GM23338 (cell line): ENCODE results near the gene PBXIP1.

Experiments used
- CREB1 ChIP-seq: fragments of 250-450 bp; sonication (Bioruptor Pico); IDR thresholded peaks from 2 replicates; pipeline ENCODE4 v1.5.0; 2020; ENCODE audit warnings: low read depth, mild to moderate bottlenecking, moderate library complexity
- CTCF ChIP-seq, 2 experiments: fragments of 200-600 bp in 1 of 2; sonication (generic) in 1 of 2; conservative IDR thresholded peaks; 2 replicates each; pipeline versions ENCODE4 v1.5.1 to v1.6.1; 2016 to 2017; ENCODE audit warnings: antibody characterized with exemption in 2 of 2, low read depth in 2 of 2, mild to moderate bottlenecking in 2 of 2, moderate library complexity in 1 of 2
- EZH2 ChIP-seq: fragments of 200-600 bp; sonication (generic); IDR thresholded peaks from one replicate; pipeline ENCODE4 v1.8.0; 2017; ENCODE audit warnings: antibody characterized with exemption, mild to moderate bottlenecking, low read depth; ENCODE audit not compliant: unreplicated experiment
- EZH2phosphoT487 ChIP-seq: fragments of 200-600 bp; sonication (generic); IDR thresholded peaks from one replicate; pipeline ENCODE4 v1.8.1; 2018; ENCODE audit warnings: antibody characterized with exemption; ENCODE audit not compliant: unreplicated experiment
- JUNB ChIP-seq: IDR thresholded peaks from one replicate; pipeline ENCODE4 v1.6.1; 2016; ENCODE audit warnings: antibody characterized with exemption; ENCODE audit not compliant: unreplicated experiment
- NANOG ChIP-seq: IDR thresholded peaks from 2 replicates; pipeline ENCODE4 v1.6.1; 2016; ENCODE audit warnings: antibody characterized with exemption, borderline replicate concordance
- POLR2AphosphoS5 ChIP-seq: IDR thresholded peaks from 2 replicates; pipeline ENCODE4 v1.6.1; 2016; ENCODE audit warnings: antibody characterized with exemption, low read depth
- ZNF114 ChIP-seq: fragments of 250-450 bp; sonication (Bioruptor Pico); IDR thresholded peaks from 2 replicates; pipeline ENCODE4 v1.5.0; 2020; ENCODE audit warnings: mild to moderate bottlenecking, moderate library complexity
- ZNF331 ChIP-seq: fragments of 250-450 bp; sonication (Bioruptor Pico); IDR thresholded peaks from 2 replicates; pipeline ENCODE4 v1.5.0; 2020; ENCODE audit warnings: low read depth, mild to moderate bottlenecking, moderate library complexity
- TF ChIP-seq, protein P1 (sequence below): IDR thresholded peaks from one replicate; pipeline ENCODE4 v1.6.1; 2018; ENCODE audit warnings: antibody characterized with exemption; ENCODE audit not compliant: unreplicated experiment

DNA sequence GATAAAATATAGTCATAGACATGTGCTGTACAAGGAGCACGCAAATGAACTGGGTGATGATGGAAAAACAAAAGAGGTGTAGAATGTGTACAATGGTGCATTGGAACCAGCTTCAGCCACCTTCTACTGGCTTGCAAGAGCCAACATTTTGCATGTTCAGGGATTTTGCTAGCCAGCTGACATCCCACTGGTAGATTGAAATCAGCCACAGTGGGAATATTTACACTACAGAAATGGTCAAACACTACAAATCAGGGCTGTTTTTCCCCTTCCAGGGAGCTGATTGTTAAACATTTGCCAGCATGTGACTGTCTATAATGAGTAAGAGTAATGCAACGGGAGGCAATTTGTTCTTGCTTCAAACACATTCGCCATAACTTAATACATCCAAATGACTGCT, 42.6 kb downstream of the PBXIP1 start:
- no peak for TF ChIP-seq CTCF (conservative IDR thresholded peaks at IDR 0.05; ENCODE audit: low read depth in 2 of 2)
- TF ChIP-seq EZH2 = no peak
- no peak for TF ChIP-seq CREB1 (CRISPR knock-in tag)
- TF ChIP-seq EZH2phosphoT487 = no peak
- no peak for TF ChIP-seq POLR2AphosphoS5
- TF ChIP-seq, protein P1, sequence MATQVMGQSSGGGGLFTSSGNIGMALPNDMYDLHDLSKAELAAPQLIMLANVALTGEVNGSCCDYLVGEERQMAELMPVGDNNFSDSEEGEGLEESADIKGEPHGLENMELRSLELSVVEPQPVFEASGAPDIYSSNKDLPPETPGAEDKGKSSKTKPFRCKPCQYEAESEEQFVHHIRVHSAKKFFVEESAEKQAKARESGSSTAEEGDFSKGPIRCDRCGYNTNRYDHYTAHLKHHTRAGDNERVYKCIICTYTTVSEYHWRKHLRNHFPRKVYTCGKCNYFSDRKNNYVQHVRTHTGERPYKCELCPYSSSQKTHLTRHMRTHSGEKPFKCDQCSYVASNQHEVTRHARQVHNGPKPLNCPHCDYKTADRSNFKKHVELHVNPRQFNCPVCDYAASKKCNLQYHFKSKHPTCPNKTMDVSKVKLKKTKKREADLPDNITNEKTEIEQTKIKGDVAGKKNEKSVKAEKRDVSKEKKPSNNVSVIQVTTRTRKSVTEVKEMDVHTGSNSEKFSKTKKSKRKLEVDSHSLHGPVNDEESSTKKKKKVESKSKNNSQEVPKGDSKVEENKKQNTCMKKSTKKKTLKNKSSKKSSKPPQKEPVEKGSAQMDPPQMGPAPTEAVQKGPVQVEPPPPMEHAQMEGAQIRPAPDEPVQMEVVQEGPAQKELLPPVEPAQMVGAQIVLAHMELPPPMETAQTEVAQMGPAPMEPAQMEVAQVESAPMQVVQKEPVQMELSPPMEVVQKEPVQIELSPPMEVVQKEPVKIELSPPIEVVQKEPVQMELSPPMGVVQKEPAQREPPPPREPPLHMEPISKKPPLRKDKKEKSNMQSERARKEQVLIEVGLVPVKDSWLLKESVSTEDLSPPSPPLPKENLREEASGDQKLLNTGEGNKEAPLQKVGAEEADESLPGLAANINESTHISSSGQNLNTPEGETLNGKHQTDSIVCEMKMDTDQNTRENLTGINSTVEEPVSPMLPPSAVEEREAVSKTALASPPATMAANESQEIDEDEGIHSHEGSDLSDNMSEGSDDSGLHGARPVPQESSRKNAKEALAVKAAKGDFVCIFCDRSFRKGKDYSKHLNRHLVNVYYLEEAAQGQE = no peak
- TF ChIP-seq NANOG = no peak
- TF ChIP-seq ZNF331 (CRISPR knock-in tag) = no peak
- no peak for TF ChIP-seq JUNB
- no peak for TF ChIP-seq ZNF114
